ENCODE results near the gene BPGM.

GRCh38 chr7:134639061-134639460 lies 7.6 kb upstream of the BPGM start:
- TF ChIP-seq CTCF (conservative IDR thresholded peaks at IDR 0.05; ENCODE audit: low read length) (no peak), EZH2phosphoT487 (IDR thresholded peaks at IDR 0.05; ENCODE audit: borderline replicate concordance) (no peak)

Data from Loucy (cell line).